ENCODE results near the gene HBA2. TPM values are rescaled to one million over a fixed set of nuclear protein-coding genes. Genes with fewer than 3 reads are reported as not detected.

The HBA2 gene
- total RNA-seq, 1 experiment from 2014 or later: not detected

- Histone ChIP-seq H3K9ac (ENCODE audit: extremely low read depth, insufficient read length, low read length) (no peak overlapping the region), H2BK5ac (ENCODE audit: insufficient read length, low read length) (no peak overlapping the region), H3K79me2 (ENCODE audit: insufficient read depth, low read length) (no peaks in the 10 kb centered on the region), H4K8ac (replicated peaks; ENCODE audit: insufficient read length, low read depth, low read length) (no peak overlapping the region), H2AFZ (ENCODE audit: low read length) (no peak overlapping the region), H3K4ac (ENCODE audit: low read depth, low read length) (no peak overlapping the region), H2BK120ac (ENCODE audit: low read depth, low read length, poor library complexity, severe bottlenecking) (no peak overlapping the region), H3K9me3 (ENCODE audit: control insufficient read depth, low read depth, low read length) (no peaks in the 10 kb centered on the region), H3T11ph (ENCODE audit: low read length) (no peak overlapping the region), H3K27me3 (ENCODE audit: insufficient read depth, low read length) (peaks cover 43% of the 10 kb centered on the region), H3K14ac (ENCODE audit: insufficient read depth, low read length) (no peak overlapping the region), H2BK20ac (ENCODE audit: low read depth, low read length, poor library complexity, severe bottlenecking) (no peak overlapping the region), H3K4me1 (ENCODE audit: insufficient read depth, low read length) (no peaks in the 10 kb centered on the region; the same call in 1 of the 2 replicates), H4K5ac (ENCODE audit: insufficient read length, low read depth, low read length) (no peak overlapping the region), H3K56ac (ENCODE audit: insufficient read length, low read depth, low read length) (no peak overlapping the region), H4K91ac (ENCODE audit: insufficient read length, low read depth, low read length) (no peak overlapping the region), H2AK5ac (ENCODE audit: insufficient read length, low read length) (no peak overlapping the region), H3K4me2 (ENCODE audit: insufficient read depth, insufficient read length, low read length) (peak overlapping the region; percentile 33), H2BK15ac (ENCODE audit: low read depth, low read length) (no peak overlapping the region), H3K23me2 (ENCODE audit: insufficient read length, low read depth, low read length, poor library complexity, severe bottlenecking) (peaks cover 8% of the 10 kb centered on the region), H3K27ac (ENCODE audit: insufficient read length, low read depth, low read length) (no peak overlapping the region), H3K18ac (ENCODE audit: insufficient read length, low read depth, low read length) (no peak overlapping the region), H3K79me1 (ENCODE audit: insufficient read depth, low read depth, low read length, poor library complexity, severe bottlenecking) (no peaks in the 10 kb centered on the region), H4K20me1 (ENCODE audit: control insufficient read depth, insufficient read depth, insufficient read length) (no peaks in the 10 kb centered on the region), H2BK12ac (ENCODE audit: insufficient read length, low read depth, low read length) (no peak overlapping the region), H3K23ac (ENCODE audit: insufficient read length, low read depth, low read length) (no peak overlapping the region)
- Mint-ChIP-seq H3K9me3 (peaks cover 0 to 3% of the 10 kb centered on the region in 2 experiments; a peak in 1 of 5 replicates), H3K4me3 (peak overlapping the region in 1 of 2 experiments; percentile 72; a peak in 4 of 5 replicates), H3K4me1 (peaks cover 27 to 35% of the 10 kb centered on the region in 2 experiments), H3K27ac (no peak overlapping the region), H3K27me3 (ENCODE audit: low read depth) (peaks cover 81% of the 10 kb centered on the region), H3K36me3 (ENCODE audit: insufficient read depth in 1 of 3, low read depth in 3 of 3) (no peaks in the 10 kb centered on the region; a peak in 1 of 7 replicates)
- DNase-seq: no peak
- no CpG with 5 or more reads among the region's 11 CpGs for WGBS (ENCODE audit: extremely low coverage, insufficient read length, low lambda C conversion rate)
- TF ChIP-seq CTCF (conservative IDR thresholded peaks at IDR 0.05): no peak
These were observed 5.5 kb upstream of the HBA2 start for GRCh38 chr16:167122-167690.
